GM21528 (cell line): Measurements from ENCODE around the gene COX7A1.

ENCODE experiments used
- ATAC-seq: cut with Tn5 transposase; IDR thresholded peaks from one replicate; pipeline ENCODE4 v1.9.1; 2021; ENCODE audit warnings: mild to moderate bottlenecking, moderate library complexity; ENCODE audit not compliant: unreplicated experiment, low FRiP score

The COX7A1 gene

DNA sequence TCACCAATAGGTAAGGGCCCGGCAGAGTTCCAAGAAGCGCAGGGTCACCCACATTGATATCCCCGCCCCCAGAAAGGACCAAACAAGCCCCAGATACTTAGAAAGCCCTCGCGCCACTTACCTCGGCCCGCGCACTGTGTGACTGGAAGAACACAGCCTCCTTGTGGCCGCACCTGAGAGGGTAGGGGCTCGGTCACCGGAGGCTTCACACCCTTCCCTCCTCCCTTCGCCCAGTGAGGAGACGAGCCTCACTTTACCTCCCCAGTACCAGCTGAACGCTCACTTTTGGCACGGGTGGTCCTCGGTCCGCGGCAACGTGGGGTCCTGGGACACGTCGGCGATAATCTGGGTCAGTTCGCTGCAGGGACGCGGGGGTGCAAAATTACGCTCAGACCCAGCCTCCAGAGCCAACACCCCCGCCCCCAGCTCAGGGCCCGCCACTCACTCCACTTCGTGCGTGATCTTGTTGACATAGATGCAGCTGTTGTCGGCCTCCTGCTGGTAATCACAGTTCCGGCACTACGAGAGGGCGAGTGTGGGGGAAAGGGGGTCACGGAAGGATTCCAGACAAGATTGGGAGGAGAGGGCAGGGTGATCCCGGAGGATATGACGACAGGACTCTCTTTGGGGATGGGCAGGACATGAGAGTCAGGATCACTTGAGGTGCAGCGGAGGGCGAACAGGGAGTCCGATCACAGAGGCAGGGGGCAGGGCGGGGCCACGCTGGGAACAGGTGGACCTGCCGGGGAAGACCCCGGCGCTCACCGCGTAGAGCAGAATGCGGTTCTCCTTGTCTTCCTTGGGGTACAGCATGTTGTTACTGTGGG is 38.1 kb downstream of the COX7A1 start:
- ATAC-seq, result no peak

DNA sequence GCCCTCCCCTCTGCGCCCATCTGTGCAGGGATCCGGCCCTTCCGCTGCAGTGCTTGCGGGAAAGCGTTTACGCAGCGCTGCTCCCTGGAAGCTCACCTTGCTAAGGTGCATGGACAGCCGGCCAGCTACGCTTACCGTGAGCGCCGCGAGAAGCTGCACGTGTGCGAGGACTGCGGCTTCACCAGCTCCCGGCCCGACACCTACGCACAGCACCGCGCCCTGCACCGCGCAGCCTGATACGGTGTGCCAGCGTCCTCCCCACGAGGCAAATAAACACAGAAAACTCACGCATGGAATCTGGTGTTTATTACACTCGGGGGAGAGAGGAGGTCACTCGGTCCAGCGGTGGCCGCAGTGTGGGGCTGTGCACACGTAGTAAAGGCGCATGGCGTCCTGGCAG is 38.8 kb downstream of the COX7A1 start:
- ATAC-seq, result no peak

GRCh38 chr19:36112678-36113077 is 39.6 kb downstream of the COX7A1 start:
- no peak for ATAC-seq

GRCh38 chr19:36111200-36111539 is 41.1 kb downstream of the COX7A1 start:
- ATAC-seq, result no peak

GRCh38 chr19:36110487-36111199 is 41.6 kb downstream of the COX7A1 start, which contains the start of gene OVOL3:
OVOL3 (plus strand) TSS chr19:36111143; CDS start chr19:36111203, 60 bp downstream.
- ATAC-seq, result no peak

- ATAC-seq, result no peak
Observed at GRCh38 chr19:36108684-36109083, 43.6 kb downstream of the COX7A1 start.

- no peak for ATAC-seq
Observed at GRCh38 chr19:36106991-36107390, 45.3 kb downstream of the COX7A1 start.

DNA sequence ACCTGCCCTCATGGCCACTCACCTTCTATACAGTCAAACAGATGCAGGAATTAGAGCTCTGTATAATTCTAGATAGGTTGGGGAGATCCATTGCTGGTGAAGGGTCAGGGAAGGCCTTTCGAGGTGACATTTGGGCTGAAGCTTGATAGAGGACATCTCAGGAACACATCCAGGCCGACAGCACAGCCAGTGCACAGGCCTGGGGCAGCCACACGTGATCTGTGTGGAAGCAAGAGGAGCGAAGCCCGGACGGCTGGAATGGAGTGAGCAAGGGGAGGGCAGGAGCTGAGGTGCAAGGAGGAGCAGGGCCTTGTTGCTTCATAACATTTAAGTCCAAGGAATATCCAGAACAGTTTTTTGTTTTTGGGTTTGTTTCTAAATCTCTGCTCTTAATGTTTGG is 45.8 kb downstream of the COX7A1 start:
- no peak for ATAC-seq

DNA sequence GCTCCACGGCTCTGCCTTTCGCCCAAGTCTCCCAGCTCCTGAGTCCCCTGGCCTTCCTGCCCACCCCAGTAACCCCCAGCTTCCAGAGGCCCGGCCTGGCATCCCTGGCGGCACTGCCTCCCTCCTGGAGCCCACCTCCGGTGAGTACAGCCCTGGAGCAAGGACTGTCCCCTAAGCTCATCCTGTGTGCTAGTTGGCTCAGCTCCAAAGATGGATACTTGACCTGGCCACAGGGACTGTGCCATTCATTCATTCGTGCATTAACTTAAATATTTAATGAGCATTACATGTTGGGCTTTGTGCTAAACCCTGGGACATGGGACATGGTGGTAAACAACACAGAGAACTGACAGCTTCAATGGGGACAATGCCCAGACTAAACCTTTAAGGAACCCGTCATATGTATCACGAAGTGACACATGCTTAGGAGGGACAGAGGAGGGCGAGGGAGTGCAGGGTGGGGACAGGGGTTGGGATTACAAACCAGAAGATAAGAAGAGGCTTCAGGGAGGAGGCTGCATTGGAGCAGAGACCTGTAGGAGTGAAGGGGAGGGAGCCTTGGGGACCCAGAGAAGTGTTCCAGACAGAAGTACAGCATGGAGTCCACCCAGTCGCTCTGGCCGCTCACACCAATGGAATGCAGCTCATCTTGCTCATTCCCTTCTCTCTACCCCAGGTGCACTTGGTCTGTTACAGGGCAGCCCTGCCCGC is 48.2 kb downstream of the COX7A1 start:
- no peak for ATAC-seq

DNA sequence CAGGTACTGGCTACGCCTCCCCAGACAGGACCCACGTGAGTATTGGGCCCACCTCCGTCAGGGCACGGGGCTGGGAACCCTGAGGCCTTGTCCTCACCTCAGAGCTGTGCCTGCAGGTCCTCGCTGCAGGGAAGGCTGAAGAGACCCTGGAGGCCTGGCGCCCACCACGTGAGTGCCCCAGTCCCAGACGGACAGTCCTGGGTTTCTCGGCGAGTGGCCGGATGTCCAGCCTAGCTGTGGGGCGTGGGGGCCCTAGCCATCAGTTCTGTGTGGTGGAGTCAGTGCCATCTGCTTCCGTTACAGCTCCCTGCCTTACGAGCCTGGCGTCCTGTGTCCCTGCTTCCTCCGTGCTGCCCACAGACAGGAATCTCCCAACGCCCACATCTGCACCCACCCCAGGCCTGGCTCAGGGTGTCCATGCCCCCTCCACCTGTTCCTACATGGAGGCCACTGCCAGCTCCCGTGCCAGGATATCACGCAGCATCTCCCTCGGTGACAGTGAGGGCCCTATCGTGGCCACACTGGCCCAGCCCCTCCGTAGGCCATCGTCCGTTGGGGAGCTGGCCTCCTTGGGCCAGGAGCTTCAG is 49.1 kb downstream of the COX7A1 start:
- ATAC-seq, result no peak

DNA sequence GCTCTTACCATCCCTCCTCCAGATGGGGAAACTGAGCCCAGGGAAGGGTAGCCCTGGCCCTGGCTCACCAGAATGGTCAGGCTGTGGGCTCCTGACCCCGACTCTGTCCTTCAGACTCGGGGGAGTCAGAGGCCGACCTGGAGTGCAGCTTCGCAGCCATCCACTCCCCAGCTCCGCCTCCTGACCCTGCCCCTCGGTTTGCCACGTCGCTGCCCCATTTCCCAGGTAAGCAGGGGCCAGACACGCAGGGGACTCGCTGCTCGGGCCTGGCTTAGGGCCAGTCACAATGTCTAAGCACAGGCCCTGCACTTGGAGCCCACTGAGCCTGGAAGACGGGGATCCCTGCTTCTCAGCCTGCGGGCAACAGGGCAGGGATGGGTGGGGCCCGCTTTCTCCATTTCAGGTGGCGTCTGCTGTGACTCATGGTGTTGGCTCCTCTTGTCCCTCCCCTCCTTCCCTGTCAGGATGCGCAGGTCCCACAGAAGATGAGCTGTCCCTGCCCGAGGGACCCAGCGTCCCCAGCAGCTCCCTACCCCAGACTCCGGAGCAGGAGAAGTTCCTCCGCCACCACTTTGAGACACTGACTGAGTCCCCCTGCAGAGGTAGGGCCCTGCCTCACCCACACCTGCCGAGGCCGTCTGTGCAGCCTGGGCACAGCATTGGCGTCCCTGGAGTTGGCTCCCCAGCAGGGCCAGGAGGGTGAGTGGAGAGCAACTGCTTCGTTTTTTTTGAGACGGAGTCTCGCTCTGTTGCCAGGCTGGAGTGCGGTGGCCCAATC is 50.5 kb downstream of the COX7A1 start:
- no peak for ATAC-seq
